Measurements from ENCODE around the gene LEF1.

DNA sequence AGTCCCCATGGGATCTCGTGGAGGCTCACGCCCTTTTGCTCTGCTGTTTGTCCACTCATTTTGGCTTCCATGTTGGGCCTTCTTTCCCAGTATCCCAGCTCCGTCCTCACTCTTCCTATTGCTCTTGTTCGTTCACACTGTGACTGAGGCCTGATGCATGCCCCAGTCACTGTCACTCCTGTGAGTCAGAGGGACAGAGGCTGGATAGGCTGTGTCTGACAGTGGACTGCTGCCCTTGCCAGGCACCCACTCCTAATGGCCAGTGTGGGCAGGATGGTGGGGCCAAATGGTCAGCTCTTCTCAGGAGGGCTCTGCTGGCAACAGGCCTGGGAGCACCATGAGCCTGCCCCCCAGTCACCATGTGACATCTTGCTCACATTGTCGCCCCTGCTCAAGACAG lies 139.0 kb downstream of the LEF1 start:
- TF ChIP-seq POU5F1 (IDR thresholded peaks at IDR 0.05; ENCODE audit: low read depth, low read length) (no peak), YY1 (IDR thresholded peaks at IDR 0.05; ENCODE audit: low read depth, low read length) (no peak), POLR2A (IDR thresholded peaks at IDR 0.05; ENCODE audit: control extremely low read depth in 1 of 2, low read depth in 2 of 2, low read length in 2 of 2) (no peak), TAF1 (IDR thresholded peaks at IDR 0.05; ENCODE audit: low read depth, low read length) (no peak)
- TF ChIP-seq, protein P1, sequence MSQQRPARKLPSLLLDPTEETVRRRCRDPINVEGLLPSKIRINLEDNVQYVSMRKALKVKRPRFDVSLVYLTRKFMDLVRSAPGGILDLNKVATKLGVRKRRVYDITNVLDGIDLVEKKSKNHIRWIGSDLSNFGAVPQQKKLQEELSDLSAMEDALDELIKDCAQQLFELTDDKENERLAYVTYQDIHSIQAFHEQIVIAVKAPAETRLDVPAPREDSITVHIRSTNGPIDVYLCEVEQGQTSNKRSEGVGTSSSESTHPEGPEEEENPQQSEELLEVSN (IDR thresholded peaks at IDR 0.05), result no peak

Data from H1 (cell line).